SH-SY5Y (cell line): Measurements from ENCODE around the gene MADD.

Experiments
- GATA2 ChIP-seq: IDR thresholded peaks from 2 replicates; pipeline ENCODE4 v1.6.1; 2011; ENCODE audit warnings: mild to moderate bottlenecking, low read depth, low read length
- GATA3 ChIP-seq: IDR thresholded peaks from 2 replicates; pipeline ENCODE4 v1.6.1; 2011; ENCODE audit warnings: low read depth, mild to moderate bottlenecking, low read length, moderate library complexity

MADD gene

GRCh38 chr11:47305734-47306483 is 36.0 kb downstream of the MADD start:
- no peak for TF ChIP-seq GATA2
- TF ChIP-seq GATA3, result no peak

- no peak for TF ChIP-seq GATA3
- TF ChIP-seq GATA2, result no peak
Measured at GRCh38 chr11:47306484-47306844, 36.5 kb downstream of the MADD start.

- TF ChIP-seq GATA2, result no peak
- no peak for TF ChIP-seq GATA3
Measured at GRCh38 chr11:47308050-47308823, 38.3 kb downstream of the MADD start.

- no peak for TF ChIP-seq GATA3
- TF ChIP-seq GATA2, result peak; percentile 70
Measured at GRCh38 chr11:47314992-47315391, 45.1 kb downstream of the MADD start.

- TF ChIP-seq GATA2 (no peak), GATA3 (no peak)
Measured at GRCh38 chr11:47317064-47317828, 47.3 kb downstream of the MADD start.

GRCh38 chr11:47318166-47318565 is 48.2 kb downstream of the MADD start:
- TF ChIP-seq GATA2 (no peak), GATA3 (no peak)

- TF ChIP-seq GATA3 (no peak), GATA2 (no peak)
Measured at GRCh38 chr11:47324520-47324919, 54.6 kb downstream of the MADD start.

GRCh38 chr11:47325271-47326041 is 55.5 kb downstream of the MADD start:
- TF ChIP-seq GATA3 (no peak), GATA2 (no peak)

GRCh38 chr11:47326198-47326597 is 56.3 kb downstream of the MADD start:
- TF ChIP-seq GATA3 (no peak), GATA2 (no peak)

- TF ChIP-seq GATA2 (no peak), GATA3 (no peak)
Measured at GRCh38 chr11:47327025-47327424, 57.1 kb downstream of the MADD start.

GRCh38 chr11:47327949-47328348 is 58.0 kb downstream of the MADD start:
- no peak for TF ChIP-seq GATA2

GRCh38 chr11:47328449-47329390 is 58.8 kb downstream of the MADD start:
- TF ChIP-seq GATA3, result no peak

- TF ChIP-seq GATA2 (no peak), GATA3 (no peak)
Measured at GRCh38 chr11:47329431-47329986, 59.6 kb downstream of the MADD start.
